ENCODE data around the gene ARHGAP23.
A peak's percentile ranks its signal among the peaks of the same experiment; 100 is the strongest.
"Not testable (repeated sequence)": the region's sequence is repeated elsewhere in the genome, so short reads cannot be mapped to it uniquely, and the experiment has no call there.

ARHGAP23 gene

DNA sequence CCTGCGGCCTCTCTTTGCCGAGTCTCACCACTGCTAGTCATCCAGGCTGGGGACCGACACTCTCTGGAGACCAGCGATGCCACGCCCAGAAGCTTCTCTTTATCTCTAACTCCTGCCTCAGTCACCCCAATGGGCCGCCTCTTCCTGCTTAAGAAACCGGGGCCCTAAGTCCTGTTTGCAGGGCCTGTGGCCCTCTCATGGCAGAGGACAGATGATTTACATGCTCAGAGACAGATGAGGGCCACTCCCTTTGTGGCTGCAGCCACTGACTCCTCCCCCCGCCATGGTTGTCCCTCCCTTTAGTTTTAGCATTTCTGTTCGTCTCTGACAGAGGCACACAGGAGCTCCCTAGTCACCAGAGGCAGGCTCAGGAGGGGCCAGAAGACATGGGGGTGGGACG is 71.0 kb downstream of the ARHGAP23 start:
- peaks cover 0 to 46% of the 10 kb centered on the region in 2 donors for H3K36me3 ChIP-seq (ENCODE audit: control insufficient read depth in 1 of 2, insufficient read depth in 2 of 2, low read length in 2 of 2)
- not testable (repeated sequence) for H3K9me3 ChIP-seq (ENCODE audit: control insufficient read depth in 1 of 2, low read length in 2 of 2); H3K4me1 ChIP-seq (ENCODE audit: control insufficient read depth in 1 of 2, insufficient read depth in 2 of 2, low read length in 2 of 2); H3K27ac ChIP-seq (ENCODE audit: low read length); H3K4me3 ChIP-seq (ENCODE audit: low read depth in 1 of 2, low read length in 2 of 2); H3K27me3 ChIP-seq (ENCODE audit: low read depth, low read length)

DNA sequence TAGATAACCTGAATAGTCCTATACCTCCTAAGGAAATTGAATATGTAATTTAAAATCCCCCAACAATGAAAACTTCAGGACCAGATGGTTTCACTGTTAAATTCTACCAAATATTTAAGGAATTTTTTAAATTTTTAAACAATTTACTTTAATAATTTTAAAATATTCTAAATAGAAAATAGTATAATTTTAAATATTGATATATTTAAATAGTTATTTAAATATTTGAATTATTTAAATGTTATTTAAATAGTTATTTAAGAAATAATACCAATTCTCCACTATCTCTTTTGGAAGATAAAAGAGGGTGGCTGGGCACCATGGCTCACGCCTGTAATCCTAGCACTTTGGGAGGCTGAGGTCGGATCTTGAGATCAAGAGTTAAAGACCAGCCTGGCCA is 73.5 kb downstream of the ARHGAP23 start:
- not testable (repeated sequence) for H3K4me1 ChIP-seq (ENCODE audit: control insufficient read depth in 1 of 2, insufficient read depth in 2 of 2, low read length in 2 of 2); H3K9me3 ChIP-seq (ENCODE audit: control insufficient read depth in 1 of 2, low read length in 2 of 2); H3K27me3 ChIP-seq (ENCODE audit: low read depth, low read length); H3K4me3 ChIP-seq (ENCODE audit: low read depth in 1 of 2, low read length in 2 of 2); H3K27ac ChIP-seq (ENCODE audit: low read length)
- peaks cover 0 to 58% of the 10 kb centered on the region in 2 donors for H3K36me3 ChIP-seq (ENCODE audit: control insufficient read depth in 1 of 2, insufficient read depth in 2 of 2, low read length in 2 of 2)

DNA sequence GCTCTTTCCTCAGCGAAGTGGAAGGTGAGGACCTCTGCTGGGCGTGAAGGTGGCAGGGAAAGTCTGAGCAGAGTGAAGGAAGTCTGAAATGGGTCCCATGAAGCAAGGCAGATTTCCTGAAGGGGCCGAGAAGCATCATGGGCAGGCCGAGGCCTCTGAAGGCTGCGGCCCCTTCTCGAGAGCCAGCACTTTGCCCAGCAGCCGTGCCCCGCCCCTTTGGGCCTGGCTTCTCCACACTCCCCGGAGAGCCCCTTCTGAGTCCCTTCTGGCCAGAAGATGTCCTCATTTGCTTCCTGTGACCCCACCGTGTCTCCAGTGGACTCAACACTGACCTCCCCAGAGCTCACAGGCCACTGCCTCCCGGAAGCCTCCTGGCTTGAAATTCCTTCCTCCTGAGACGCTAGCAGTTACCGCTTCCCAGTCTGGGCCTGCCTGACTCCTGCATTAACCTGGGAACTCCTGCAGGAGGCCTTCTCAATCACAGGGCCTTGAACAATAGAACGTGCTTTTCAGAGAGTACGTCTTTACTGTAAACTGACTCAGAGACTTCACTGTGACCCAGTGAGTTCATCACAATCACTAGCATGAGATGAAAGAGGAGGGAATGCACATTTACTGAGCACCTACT is 75.1 kb downstream of the ARHGAP23 start:
- not testable (repeated sequence) for H3K4me1 ChIP-seq (ENCODE audit: control insufficient read depth in 1 of 2, insufficient read depth in 2 of 2, low read length in 2 of 2); H3K27ac ChIP-seq (ENCODE audit: low read length); H3K27me3 ChIP-seq (ENCODE audit: low read depth, low read length); H3K4me3 ChIP-seq (ENCODE audit: low read depth in 1 of 2, low read length in 2 of 2); H3K9me3 ChIP-seq (ENCODE audit: control insufficient read depth in 1 of 2, low read length in 2 of 2)
- peaks cover 4 to 54% of the 10 kb centered on the region in 2 donors for H3K36me3 ChIP-seq (ENCODE audit: control insufficient read depth in 1 of 2, insufficient read depth in 2 of 2, low read length in 2 of 2)

DNA sequence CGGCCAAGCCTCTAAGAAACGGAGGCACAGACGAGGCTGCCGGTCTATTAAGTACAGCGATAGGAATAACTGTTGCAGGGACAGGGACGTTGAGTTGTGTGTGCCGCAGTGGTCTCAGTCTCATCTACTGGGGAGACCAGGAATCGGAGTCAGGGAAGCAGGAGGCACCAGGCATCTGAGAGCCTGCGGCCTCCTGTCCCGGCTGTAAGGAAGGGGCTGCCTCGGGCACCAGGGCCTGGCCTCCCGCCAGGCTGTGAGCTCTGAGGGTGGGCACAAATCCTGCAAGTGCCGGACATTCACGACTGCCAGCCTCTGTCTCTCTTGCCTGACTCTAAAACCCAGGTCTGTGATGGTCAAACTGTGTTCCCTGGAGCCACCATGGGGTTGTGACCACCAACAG is 76.0 kb downstream of the ARHGAP23 start:
- Histone ChIP-seq H3K27ac (ENCODE audit: low read length) (no peak overlapping the region), H3K4me3 (ENCODE audit: low read depth in 1 of 2, low read length in 2 of 2) (no peak overlapping the region), H3K36me3 (ENCODE audit: control insufficient read depth in 1 of 2, insufficient read depth in 2 of 2, low read length in 2 of 2) (peaks cover 4 to 49% of the 10 kb centered on the region in 2 donors)

DNA sequence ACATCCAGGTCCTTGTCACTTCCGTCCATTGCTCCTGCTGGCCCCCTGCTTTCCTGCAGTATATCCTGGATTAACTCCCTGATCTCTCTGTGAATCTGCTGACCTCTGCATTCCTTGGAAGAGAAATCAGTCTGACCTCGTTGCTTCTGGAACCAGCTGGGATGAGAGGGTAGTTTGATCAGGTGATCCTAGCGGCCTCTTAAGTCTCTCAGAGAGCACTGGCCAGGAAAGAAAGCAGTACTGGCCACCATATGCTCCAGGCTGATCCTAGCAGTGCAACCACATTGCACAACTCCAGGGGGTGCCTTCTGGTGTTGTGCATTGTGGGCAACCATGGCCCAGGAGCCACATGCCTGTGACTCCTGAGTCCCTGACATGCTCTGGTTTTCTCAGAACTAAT is 79.2 kb downstream of the ARHGAP23 start:
- H3K4me1 ChIP-seq (ENCODE audit: control insufficient read depth in 1 of 2, insufficient read depth in 2 of 2, low read length in 2 of 2): peaks cover 0 to 23% of the 10 kb centered on the region in 2 donors
- H3K27ac ChIP-seq (ENCODE audit: low read length): no peak overlapping the region
- H3K27me3 ChIP-seq (ENCODE audit: low read depth, low read length): no peaks in the 10 kb centered on the region
- peaks cover 4 to 39% of the 10 kb centered on the region in 2 donors for H3K36me3 ChIP-seq (ENCODE audit: control insufficient read depth in 1 of 2, insufficient read depth in 2 of 2, low read length in 2 of 2)
- H3K4me3 ChIP-seq (ENCODE audit: low read depth in 1 of 2, low read length in 2 of 2): no peak overlapping the region
- no peaks in the 10 kb centered on the region for H3K9me3 ChIP-seq (ENCODE audit: control insufficient read depth in 1 of 2, low read length in 2 of 2)

More for the DNA sequence above, 76.0 kb downstream of the ARHGAP23 start:
- no peaks in the 10 kb centered on the region for H3K27me3 ChIP-seq (ENCODE audit: low read depth, low read length)
- peaks cover 0 to 3% of the 10 kb centered on the region in 2 donors for H3K4me1 ChIP-seq (ENCODE audit: control insufficient read depth in 1 of 2, insufficient read depth in 2 of 2, low read length in 2 of 2)
- no peaks in the 10 kb centered on the region for H3K9me3 ChIP-seq (ENCODE audit: control insufficient read depth in 1 of 2, low read length in 2 of 2)

DNA sequence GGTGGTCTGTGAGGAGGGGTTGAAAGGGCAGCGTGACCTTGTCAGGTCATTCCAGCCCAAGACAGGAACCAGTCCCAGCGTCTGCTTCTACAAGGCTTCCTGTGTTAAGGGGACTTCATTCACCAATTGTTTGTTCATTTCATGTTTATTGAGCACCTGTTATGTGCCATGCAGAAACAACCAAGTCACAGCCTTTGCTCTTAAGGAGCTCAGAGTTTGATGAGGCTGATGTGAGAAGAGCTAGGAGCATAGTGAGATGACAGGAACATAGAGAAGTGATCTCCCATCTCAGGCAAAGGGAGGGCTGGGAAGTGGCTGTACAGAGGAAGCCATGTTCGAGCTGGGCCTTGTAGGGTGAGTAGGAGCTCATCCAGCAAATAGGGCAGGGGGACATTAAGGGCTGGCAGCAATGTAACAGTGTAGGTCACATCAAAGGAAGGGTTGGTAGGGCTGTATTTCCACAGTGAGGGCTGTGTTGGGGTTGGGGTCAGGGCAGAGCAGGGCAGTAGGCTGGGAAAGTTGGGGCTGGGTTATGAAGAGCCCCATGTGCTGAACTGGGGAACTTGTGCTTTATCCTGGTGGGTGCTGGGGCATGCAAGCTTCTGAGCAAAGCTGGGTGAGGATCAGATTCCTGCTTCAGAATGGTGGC is 79.8 kb downstream of the ARHGAP23 start:
- Histone ChIP-seq H3K36me3 (ENCODE audit: control insufficient read depth in 1 of 2, insufficient read depth in 2 of 2, low read length in 2 of 2) (peaks cover 4 to 35% of the 10 kb centered on the region in 2 donors), H3K4me3 (ENCODE audit: low read depth in 1 of 2, low read length in 2 of 2) (no peak overlapping the region), H3K27ac (ENCODE audit: low read length) (no peak overlapping the region), H3K4me1 (ENCODE audit: control insufficient read depth in 1 of 2, insufficient read depth in 2 of 2, low read length in 2 of 2) (peaks cover 0 to 23% of the 10 kb centered on the region in 2 donors), H3K9me3 (ENCODE audit: control insufficient read depth in 1 of 2, low read length in 2 of 2) (no peaks in the 10 kb centered on the region), H3K27me3 (ENCODE audit: low read depth, low read length) (no peaks in the 10 kb centered on the region)

DNA sequence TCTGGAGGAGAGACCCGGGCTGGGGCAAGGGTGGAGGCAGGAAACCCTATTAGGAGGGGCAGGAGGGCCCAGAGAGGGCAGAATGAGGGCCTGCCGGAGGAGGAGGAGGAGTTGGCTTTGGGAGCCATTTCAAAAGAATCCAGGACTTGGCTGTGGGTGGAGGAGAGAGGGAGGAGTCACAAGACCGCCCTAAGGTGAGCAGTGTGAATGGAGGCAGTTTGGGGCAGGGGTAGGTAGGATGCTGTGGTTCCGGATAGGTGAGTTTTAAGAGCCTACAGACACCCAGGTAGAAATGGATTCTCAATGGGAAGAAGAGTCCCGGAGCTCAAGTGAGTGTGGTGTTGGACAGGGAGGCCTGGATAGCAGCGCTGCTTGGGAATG is 80.3 kb downstream of the ARHGAP23 start:
- Histone ChIP-seq H3K9me3 (ENCODE audit: control insufficient read depth in 1 of 2, low read length in 2 of 2) (no peaks in the 10 kb centered on the region), H3K27ac (ENCODE audit: low read length) (no peak overlapping the region), H3K4me1 (ENCODE audit: control insufficient read depth in 1 of 2, insufficient read depth in 2 of 2, low read length in 2 of 2) (peaks cover 0 to 23% of the 10 kb centered on the region in 2 donors), H3K27me3 (ENCODE audit: low read depth, low read length) (no peaks in the 10 kb centered on the region), H3K4me3 (ENCODE audit: low read depth in 1 of 2, low read length in 2 of 2) (no peak overlapping the region), H3K36me3 (ENCODE audit: control insufficient read depth in 1 of 2, insufficient read depth in 2 of 2, low read length in 2 of 2) (peaks cover 4 to 31% of the 10 kb centered on the region in 2 donors)

DNA sequence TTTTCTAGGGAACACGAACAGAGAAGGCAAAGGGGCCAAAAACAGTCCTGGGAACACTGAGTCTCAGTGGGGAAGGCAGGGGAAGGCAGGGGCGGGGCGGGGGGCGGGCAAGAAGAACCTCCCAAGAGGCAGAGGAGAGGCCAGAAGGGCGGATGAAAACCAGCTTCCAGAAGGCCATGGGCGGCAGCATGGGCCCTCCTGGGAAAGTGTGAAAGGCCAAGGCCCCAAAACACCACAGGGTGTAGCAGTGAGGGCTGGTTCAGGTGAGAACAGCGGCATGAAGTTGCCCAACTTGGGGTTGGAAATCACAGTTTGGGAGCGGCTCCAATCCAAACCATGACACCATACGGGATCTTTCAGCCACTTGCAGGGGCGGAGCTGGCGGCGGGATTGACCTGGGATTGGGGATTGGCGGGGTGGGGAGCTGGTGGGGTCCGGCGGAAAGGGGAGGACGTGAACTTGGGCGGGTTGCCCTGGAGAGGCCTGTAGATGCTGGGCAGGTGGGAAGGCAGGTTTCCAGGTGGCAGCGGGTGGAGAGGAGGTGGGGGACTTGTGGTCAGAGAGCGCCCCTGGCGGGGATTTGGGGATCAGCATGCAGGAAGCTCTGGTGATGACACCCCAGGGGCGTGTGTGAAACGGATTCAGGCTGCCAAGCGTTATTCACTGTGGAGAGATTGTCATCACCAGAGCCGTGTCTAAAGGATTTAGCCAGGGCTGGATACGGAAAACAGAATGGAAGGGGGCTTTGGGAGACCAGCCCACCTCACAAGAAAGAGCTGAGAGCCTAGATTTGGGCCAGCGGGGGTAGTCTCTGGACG is 80.9 kb downstream of the ARHGAP23 start:
- H3K27ac ChIP-seq (ENCODE audit: low read length): no peak overlapping the region
- peaks cover 4 to 25% of the 10 kb centered on the region in 2 donors for H3K36me3 ChIP-seq (ENCODE audit: control insufficient read depth in 1 of 2, insufficient read depth in 2 of 2, low read length in 2 of 2)
- H3K27me3 ChIP-seq (ENCODE audit: low read depth, low read length): no peaks in the 10 kb centered on the region
- H3K4me1 ChIP-seq (ENCODE audit: control insufficient read depth in 1 of 2, insufficient read depth in 2 of 2, low read length in 2 of 2): peaks cover 0 to 23% of the 10 kb centered on the region in 2 donors
- peak overlapping the region in 1 of 2 donors; percentile 42 for H3K4me3 ChIP-seq (ENCODE audit: low read depth in 1 of 2, low read length in 2 of 2)
- H3K9me3 ChIP-seq (ENCODE audit: control insufficient read depth in 1 of 2, low read length in 2 of 2): no peaks in the 10 kb centered on the region

DNA sequence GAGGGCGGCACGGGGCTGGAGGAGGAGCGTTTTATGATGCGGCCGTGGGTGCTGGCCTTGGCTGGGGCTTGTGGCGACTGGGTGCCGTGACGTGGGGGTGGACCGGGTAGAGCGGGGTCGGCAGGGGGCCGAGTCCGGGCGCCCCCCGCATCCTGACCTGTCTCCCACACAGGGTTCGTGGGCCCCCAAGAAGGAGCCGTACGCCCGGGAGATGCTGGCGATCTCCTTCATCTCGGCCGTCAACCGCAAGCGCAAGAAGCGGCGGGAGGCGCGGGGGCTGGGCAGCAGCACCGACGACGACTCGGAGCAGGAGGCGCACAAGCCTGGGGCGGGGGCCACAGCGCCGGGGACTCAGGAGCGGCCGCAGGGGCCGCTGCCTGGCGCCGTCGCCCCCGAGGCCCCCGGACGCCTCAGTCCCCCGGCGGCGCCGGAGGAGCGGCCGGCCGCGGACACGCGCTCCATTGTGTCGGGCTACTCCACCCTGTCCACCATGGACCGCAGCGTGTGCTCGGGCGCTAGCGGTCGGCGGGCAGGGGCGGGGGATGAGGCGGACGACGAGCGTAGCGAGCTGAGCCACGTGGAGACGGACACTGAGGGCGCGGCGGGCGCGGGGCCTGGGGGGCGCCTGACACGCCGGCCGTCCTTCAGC is 81.6 kb downstream of the ARHGAP23 start:
- H3K4me3 ChIP-seq (ENCODE audit: low read depth in 1 of 2, low read length in 2 of 2): peak overlapping the region in 1 of 2 donors; percentile 42
- peaks cover 0 to 23% of the 10 kb centered on the region in 2 donors for H3K4me1 ChIP-seq (ENCODE audit: control insufficient read depth in 1 of 2, insufficient read depth in 2 of 2, low read length in 2 of 2)
- H3K9me3 ChIP-seq (ENCODE audit: control insufficient read depth in 1 of 2, low read length in 2 of 2): no peaks in the 10 kb centered on the region
- no peaks in the 10 kb centered on the region for H3K27me3 ChIP-seq (ENCODE audit: low read depth, low read length)
- peaks cover 4 to 22% of the 10 kb centered on the region in 2 donors for H3K36me3 ChIP-seq (ENCODE audit: control insufficient read depth in 1 of 2, insufficient read depth in 2 of 2, low read length in 2 of 2)
- no peak overlapping the region for H3K27ac ChIP-seq (ENCODE audit: low read length)

DNA sequence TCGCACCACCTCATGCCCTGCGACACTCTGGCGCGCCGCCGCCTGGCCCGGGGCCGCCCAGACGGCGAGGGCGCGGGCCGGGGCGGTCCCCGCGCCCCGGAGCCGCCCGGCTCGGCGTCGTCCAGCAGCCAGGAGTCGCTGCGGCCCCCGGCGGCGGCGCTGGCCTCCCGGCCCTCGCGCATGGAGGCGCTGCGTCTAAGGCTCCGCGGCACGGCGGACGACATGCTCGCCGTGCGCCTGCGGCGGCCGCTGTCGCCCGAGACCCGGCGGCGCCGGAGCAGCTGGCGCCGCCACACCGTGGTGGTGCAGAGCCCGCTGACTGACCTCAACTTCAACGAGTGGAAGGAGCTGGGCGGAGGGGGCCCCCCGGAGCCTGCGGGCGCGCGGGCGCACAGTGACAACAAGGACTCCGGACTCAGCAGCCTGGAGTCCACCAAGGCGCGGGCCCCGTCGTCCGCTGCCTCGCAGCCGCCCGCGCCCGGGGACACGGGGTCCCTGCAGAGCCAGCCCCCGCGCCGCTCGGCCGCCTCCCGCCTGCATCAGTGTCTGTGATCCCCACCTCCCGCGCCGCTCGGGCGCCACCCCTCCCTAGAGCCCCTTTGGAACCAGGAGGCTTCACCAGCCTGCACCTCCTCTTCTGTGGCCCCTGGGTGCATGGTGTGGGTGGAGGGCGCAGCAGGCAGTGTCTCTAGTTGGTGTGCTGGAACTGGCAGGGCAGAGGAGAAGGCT is 82.3 kb downstream of the ARHGAP23 start:
- no peaks in the 10 kb centered on the region for H3K27me3 ChIP-seq (ENCODE audit: low read depth, low read length)
- no peak overlapping the region for H3K4me3 ChIP-seq (ENCODE audit: low read depth in 1 of 2, low read length in 2 of 2)
- peaks cover 0 to 23% of the 10 kb centered on the region in 2 donors for H3K4me1 ChIP-seq (ENCODE audit: control insufficient read depth in 1 of 2, insufficient read depth in 2 of 2, low read length in 2 of 2)
- no peak overlapping the region for H3K27ac ChIP-seq (ENCODE audit: low read length)
- peaks cover 4 to 22% of the 10 kb centered on the region in 2 donors for H3K36me3 ChIP-seq (ENCODE audit: control insufficient read depth in 1 of 2, insufficient read depth in 2 of 2, low read length in 2 of 2)
- no peaks in the 10 kb centered on the region for H3K9me3 ChIP-seq (ENCODE audit: control insufficient read depth in 1 of 2, low read length in 2 of 2)
